ENCODE measurements around the gene CYB5D1.

The CYB5D1 gene

GRCh38 chr17:7867881-7868329 is 10.1 kb downstream of the CYB5D1 start:
- WGBS, 2 donors (ENCODE audit: extremely low coverage in 2 of 2, insufficient read length in 2 of 2, insufficient replicate concordance in 1 of 2) = no CpG with 5 or more reads among the region's 5 CpGs
- DNase-seq (ENCODE audit: low spot score) = no peak
- Histone ChIP-seq H3K9me3 (replicated peaks in 1 of 2; ENCODE audit: control insufficient read depth in 2 of 2, insufficient read depth in 1 of 2, low read depth in 1 of 2, low read length in 2 of 2) (no peaks in the 10 kb centered on the region), H4K8ac (ENCODE audit: low read depth, low read length) (no peak overlapping the region), H3K79me1 (ENCODE audit: low read depth, low read length) (no peaks in the 10 kb centered on the region), H3K14ac (ENCODE audit: low read length) (no peak overlapping the region), H2BK120ac (ENCODE audit: low read depth, low read length) (no peak overlapping the region), H3K18ac (ENCODE audit: low read length) (no peak overlapping the region), H3K4ac (ENCODE audit: low read length) (no peak overlapping the region), H4K91ac (ENCODE audit: low read depth, low read length, poor library complexity) (no peak overlapping the region), H3K9ac (ENCODE audit: low read depth, low read length, poor library complexity) (no peak overlapping the region), H3K27me3 (ENCODE audit: control insufficient read depth in 3 of 3, insufficient read depth in 3 of 3, low read depth in 1 of 3, low read length in 3 of 3) (no peaks in the 10 kb centered on the region), H3K4me3 (ENCODE audit: low read length in 2 of 2) (no peak overlapping the region), H3K23ac (ENCODE audit: low read depth, low read length, poor library complexity) (no peak overlapping the region), H2BK12ac (ENCODE audit: low read length) (no peak overlapping the region), H2BK5ac (ENCODE audit: low read length) (no peak overlapping the region), H3K27ac (replicated peaks; ENCODE audit: low read length) (no peak overlapping the region), H2BK15ac (ENCODE audit: low read length) (no peak overlapping the region), H3K4me2 (ENCODE audit: insufficient read depth, low read length, poor library complexity, severe bottlenecking) (no peak overlapping the region), H3K36me3 (replicated peaks in 1 of 2; ENCODE audit: control insufficient read depth in 2 of 2, insufficient read depth in 2 of 2, low read length in 2 of 2) (peaks cover 0 to 62% of the 10 kb centered on the region in 2 donors), H2AK5ac (ENCODE audit: low read depth, low read length) (no peak overlapping the region), H3K4me1 (ENCODE audit: control insufficient read depth in 2 of 2, insufficient read depth in 1 of 2, low read depth in 1 of 2, low read length in 2 of 2) (no peaks in the 10 kb centered on the region), H2AFZ (ENCODE audit: low read length) (no peak overlapping the region)

- Histone ChIP-seq H2BK15ac (ENCODE audit: low read length) (no peak overlapping the region), H3K9ac (ENCODE audit: low read depth, low read length, poor library complexity) (no peak overlapping the region), H3K4me2 (ENCODE audit: insufficient read depth, low read length, poor library complexity, severe bottlenecking) (no peak overlapping the region), H2BK12ac (ENCODE audit: low read length) (no peak overlapping the region), H3K18ac (ENCODE audit: low read length) (no peak overlapping the region), H3K4me3 (ENCODE audit: low read length in 2 of 2) (no peak overlapping the region), H4K8ac (ENCODE audit: low read depth, low read length) (no peak overlapping the region), H2BK5ac (ENCODE audit: low read length) (no peak overlapping the region), H3K27me3 (ENCODE audit: control insufficient read depth in 3 of 3, insufficient read depth in 3 of 3, low read depth in 1 of 3, low read length in 3 of 3) (no peaks in the 10 kb centered on the region), H3K36me3 (replicated peaks in 1 of 2; ENCODE audit: control insufficient read depth in 2 of 2, insufficient read depth in 2 of 2, low read length in 2 of 2) (peaks cover 0 to 70% of the 10 kb centered on the region in 2 donors), H3K4me1 (ENCODE audit: control insufficient read depth in 2 of 2, insufficient read depth in 1 of 2, low read depth in 1 of 2, low read length in 2 of 2) (no peaks in the 10 kb centered on the region), H4K91ac (ENCODE audit: low read depth, low read length, poor library complexity) (no peak overlapping the region), H3K4ac (ENCODE audit: low read length) (no peak overlapping the region), H2AFZ (ENCODE audit: low read length) (no peak overlapping the region), H3K9me3 (replicated peaks in 1 of 2; ENCODE audit: control insufficient read depth in 2 of 2, insufficient read depth in 1 of 2, low read depth in 1 of 2, low read length in 2 of 2) (no peaks in the 10 kb centered on the region), H3K14ac (ENCODE audit: low read length) (no peak overlapping the region), H3K27ac (replicated peaks; ENCODE audit: low read length) (no peak overlapping the region), H2BK120ac (ENCODE audit: low read depth, low read length) (no peak overlapping the region), H2AK5ac (ENCODE audit: low read depth, low read length) (no peak overlapping the region), H3K23ac (ENCODE audit: low read depth, low read length, poor library complexity) (no peak overlapping the region), H3K79me1 (ENCODE audit: low read depth, low read length) (no peaks in the 10 kb centered on the region)
- no peak for DNase-seq (ENCODE audit: low spot score)
- no CpG with 5 or more reads among the region's 4 CpGs for WGBS, 2 donors (ENCODE audit: extremely low coverage in 2 of 2, insufficient read length in 2 of 2, insufficient replicate concordance in 1 of 2)
Measured at GRCh38 chr17:7873051-7873450, 15.2 kb downstream of the CYB5D1 start.

GRCh38 chr17:7875804-7876370 is 18.1 kb downstream of the CYB5D1 start:
- H3K14ac ChIP-seq (ENCODE audit: low read length) = no peak overlapping the region
- no CpG with 5 or more reads among the region's 2 CpGs for WGBS, 2 donors (ENCODE audit: extremely low coverage in 2 of 2, insufficient read length in 2 of 2, insufficient replicate concordance in 1 of 2)

GRCh38 chr17:7878234-7878633 is 20.4 kb downstream of the CYB5D1 start:
- Histone ChIP-seq H3K9me3 (replicated peaks in 1 of 2; ENCODE audit: control insufficient read depth in 2 of 2, insufficient read depth in 1 of 2, low read depth in 1 of 2, low read length in 2 of 2) (no peaks in the 10 kb centered on the region), H2BK12ac (ENCODE audit: low read length) (no peak overlapping the region), H3K9ac (ENCODE audit: low read depth, low read length, poor library complexity) (no peak overlapping the region), H2AFZ (ENCODE audit: low read length) (no peak overlapping the region), H4K91ac (ENCODE audit: low read depth, low read length, poor library complexity) (no peak overlapping the region), H2BK5ac (ENCODE audit: low read length) (no peak overlapping the region), H3K18ac (ENCODE audit: low read length) (no peak overlapping the region), H2BK15ac (ENCODE audit: low read length) (no peak overlapping the region), H2BK120ac (ENCODE audit: low read depth, low read length) (no peak overlapping the region), H3K14ac (ENCODE audit: low read length) (no peak overlapping the region), H2AK5ac (ENCODE audit: low read depth, low read length) (no peak overlapping the region), H3K27me3 (ENCODE audit: control insufficient read depth in 3 of 3, insufficient read depth in 3 of 3, low read depth in 1 of 3, low read length in 3 of 3) (peaks cover 0 to 3% (median 0%) of the 10 kb centered on the region in 3 experiments), H3K4ac (ENCODE audit: low read length) (no peak overlapping the region), H3K79me1 (ENCODE audit: low read depth, low read length) (no peaks in the 10 kb centered on the region), H3K4me1 (ENCODE audit: control insufficient read depth in 2 of 2, insufficient read depth in 1 of 2, low read depth in 1 of 2, low read length in 2 of 2) (no peaks in the 10 kb centered on the region), H4K8ac (ENCODE audit: low read depth, low read length) (no peak overlapping the region), H3K36me3 (replicated peaks in 1 of 2; ENCODE audit: control insufficient read depth in 2 of 2, insufficient read depth in 2 of 2, low read length in 2 of 2) (peaks cover 6 to 94% of the 10 kb centered on the region in 2 donors), H3K4me2 (ENCODE audit: insufficient read depth, low read length, poor library complexity, severe bottlenecking) (no peak overlapping the region), H3K27ac (replicated peaks; ENCODE audit: low read length) (no peak overlapping the region), H3K23ac (ENCODE audit: low read depth, low read length, poor library complexity) (no peak overlapping the region), H3K4me3 (ENCODE audit: low read length in 2 of 2) (no peak overlapping the region)
- no CpG with 5 or more reads among the region's 7 CpGs for WGBS, 2 donors (ENCODE audit: extremely low coverage in 2 of 2, insufficient read length in 2 of 2, insufficient replicate concordance in 1 of 2)
- DNase-seq (ENCODE audit: low spot score) = no peak

More at GRCh38 chr17:7875804-7876370, 18.1 kb downstream of the CYB5D1 start:
- H3K4ac ChIP-seq (ENCODE audit: low read length) = no peak overlapping the region
- no peak overlapping the region for H3K23ac ChIP-seq (ENCODE audit: low read depth, low read length, poor library complexity)
- H3K18ac ChIP-seq (ENCODE audit: low read length) = no peak overlapping the region
- H2BK120ac ChIP-seq (ENCODE audit: low read depth, low read length) = no peak overlapping the region
- H4K91ac ChIP-seq (ENCODE audit: low read depth, low read length, poor library complexity) = no peak overlapping the region
- H2AK5ac ChIP-seq (ENCODE audit: low read depth, low read length) = no peak overlapping the region
- no peaks in the 10 kb centered on the region for H3K4me1 ChIP-seq (ENCODE audit: control insufficient read depth in 2 of 2, insufficient read depth in 1 of 2, low read depth in 1 of 2, low read length in 2 of 2)
- no peak overlapping the region for H2BK12ac ChIP-seq (ENCODE audit: low read length)
- no peaks in the 10 kb centered on the region for H3K27me3 ChIP-seq (ENCODE audit: control insufficient read depth in 3 of 3, insufficient read depth in 3 of 3, low read depth in 1 of 3, low read length in 3 of 3)
- no peak overlapping the region for H3K4me2 ChIP-seq (ENCODE audit: insufficient read depth, low read length, poor library complexity, severe bottlenecking)
- no peak overlapping the region for H4K8ac ChIP-seq (ENCODE audit: low read depth, low read length)
- peaks cover 3 to 89% of the 10 kb centered on the region in 2 donors for H3K36me3 ChIP-seq (replicated peaks in 1 of 2; ENCODE audit: control insufficient read depth in 2 of 2, insufficient read depth in 2 of 2, low read length in 2 of 2)
- H3K9ac ChIP-seq (ENCODE audit: low read depth, low read length, poor library complexity) = no peak overlapping the region
- no peak overlapping the region for H2BK15ac ChIP-seq (ENCODE audit: low read length)
- no peaks in the 10 kb centered on the region for H3K79me1 ChIP-seq (ENCODE audit: low read depth, low read length)
- DNase-seq (ENCODE audit: low spot score) = no peak
- no peak overlapping the region for H2BK5ac ChIP-seq (ENCODE audit: low read length)
- no peaks in the 10 kb centered on the region for H3K9me3 ChIP-seq (replicated peaks in 1 of 2; ENCODE audit: control insufficient read depth in 2 of 2, insufficient read depth in 1 of 2, low read depth in 1 of 2, low read length in 2 of 2)
- H3K4me3 ChIP-seq (ENCODE audit: low read length in 2 of 2) = no peak overlapping the region
- no peak overlapping the region for H3K27ac ChIP-seq (replicated peaks; ENCODE audit: low read length)
- H2AFZ ChIP-seq (ENCODE audit: low read length) = no peak overlapping the region

Data from neuronal stem cell (in vitro differentiated cells).